Suppressor macrophage (primary cell): ENCODE data around the gene AKAP3.

Experiments used
- DNase-seq, 4 experiments: peaks; one replicate each; pipeline ENCODE4 v3.0.0-alpha.2; 2020 to 2022

Gene AKAP3

GRCh38 chr12:4595881-4596280 lies 53.0 kb downstream of the AKAP3 start:
- DNase-seq, result no peak

GRCh38 chr12:4591180-4591687 lies 57.6 kb downstream of the AKAP3 start:
- DNase-seq, result no peak

- no peak for DNase-seq
Observed at GRCh38 chr12:4589941-4590340, 58.9 kb downstream of the AKAP3 start.

GRCh38 chr12:4588916-4589315 lies 59.9 kb downstream of the AKAP3 start:
- DNase-seq, result no peak

- no peak for DNase-seq
Observed at GRCh38 chr12:4587108-4587507, 61.7 kb downstream of the AKAP3 start.

GRCh38 chr12:4586500-4586899 lies 62.4 kb downstream of the AKAP3 start:
- no peak for DNase-seq

GRCh38 chr12:4584896-4585295 lies 64.0 kb downstream of the AKAP3 start:
- DNase-seq, result no peak

GRCh38 chr12:4584281-4584680 lies 64.6 kb downstream of the AKAP3 start:
- no peak for DNase-seq

- no peak for DNase-seq
Observed at GRCh38 chr12:4580281-4580688, 68.6 kb downstream of the AKAP3 start.

GRCh38 chr12:4579305-4580102 lies 69.3 kb downstream of the AKAP3 start:
- peak; percentile 68 to 84 (median 79) for DNase-seq

GRCh38 chr12:4572680-4573079 lies 76.2 kb downstream of the AKAP3 start:
- no peak for DNase-seq

- peak in 3 of 4 experiments; percentile 30 to 63 (median 59) for DNase-seq
Observed at GRCh38 chr12:4569261-4569660, 79.6 kb downstream of the AKAP3 start.

- peak; percentile 76 to 95 (median 90) for DNase-seq
Observed at GRCh38 chr12:4567073-4567881, 81.6 kb downstream of the AKAP3 start.

- peak in 3 of 4 experiments; percentile 30 to 59 (median 34) for DNase-seq
Observed at GRCh38 chr12:4566474-4566873, 82.4 kb downstream of the AKAP3 start.
